BLaER1 treated with 17β-estradiol and CSF1 and Interleukin-3, amounts not matched to agents 10 nM and 100 nM (cell line): ENCODE results near the gene DPEP2NB.

Source experiments
- H3K27ac ChIP-seq, 11 experiments: shearing (Covaris generic); formaldehyde crosslinking; 2 replicates each; pipeline ENCODE4 v1.8.1; 2022
- H3K27me3 ChIP-seq, 11 experiments: shearing (Covaris generic); formaldehyde crosslinking; 2 replicates each; pipeline ENCODE4 v1.8.1; 2022
- H3K36me3 ChIP-seq, 11 experiments: shearing (Covaris generic); formaldehyde crosslinking; 2 replicates each; pipeline ENCODE4 v1.8.1; 2022
- H3K4me1 ChIP-seq, 10 experiments: shearing (Covaris generic); formaldehyde crosslinking; 2 replicates each; pipeline ENCODE4 v1.8.1; 2022
- H3K4me2 ChIP-seq, 11 experiments: shearing (Covaris generic); formaldehyde crosslinking; 2 replicates each; pipeline ENCODE4 v1.8.1; 2022
- H3K4me3 ChIP-seq, 10 experiments: shearing (Covaris generic); formaldehyde crosslinking; 2 replicates each; pipeline ENCODE4 v1.8.1; 2022
- H3K9ac ChIP-seq, 11 experiments: shearing (Covaris generic); formaldehyde crosslinking; 2 replicates each; pipeline ENCODE4 v1.8.1; 2022
- H3K9me3 ChIP-seq, 11 experiments: shearing (Covaris generic); formaldehyde crosslinking; replicated peaks in 1 of 11; 2 replicates each; pipeline ENCODE4 v1.8.1; 2022
- H4K20me1 ChIP-seq, 11 experiments: shearing (Covaris generic); formaldehyde crosslinking; 2 replicates each; pipeline ENCODE4 v1.8.1; 2022
- Cebpa-rat ChIP-seq, 11 experiments: shearing (Covaris generic); IDR thresholded peaks; 2 replicates each; pipeline ENCODE4 v1.8.1; 2022

DPEP2NB gene

GRCh38 chr16:67964477-67965131 is 51.1 kb downstream of the DPEP2NB start:
- Histone ChIP-seq H3K36me3 (peaks cover 12 to 46% (median 38%) of the 10 kb centered on the region in 11 experiments; a peak in 19 of 22 replicates), H3K27ac (no peak overlapping the region), H3K4me1 (peaks cover 24 to 54% (median 43%) of the 10 kb centered on the region in 10 experiments)

GRCh38 chr16:67963662-67964321 is 51.9 kb downstream of the DPEP2NB start:
- no peak overlapping the region for H3K4me2 ChIP-seq
- peaks cover 12 to 54% (median 45%) of the 10 kb centered on the region in 11 experiments; a peak in 20 of 22 replicates for H3K36me3 ChIP-seq
- no peak overlapping the region for H3K4me3 ChIP-seq
- peaks cover 22 to 49% (median 38%) of the 10 kb centered on the region in 10 experiments for H3K4me1 ChIP-seq
- no peaks in the 10 kb centered on the region for H3K9me3 ChIP-seq
- no peak for TF ChIP-seq Cebpa-rat (IDR thresholded peaks at IDR 0.05)
- H3K9ac ChIP-seq, result no peak overlapping the region
- H3K27ac ChIP-seq, result no peak overlapping the region
- H4K20me1 ChIP-seq, result peaks cover 5 to 59% (median 20%) of the 10 kb centered on the region in 11 experiments; a peak in 16 of 22 replicates
- no peaks in the 10 kb centered on the region for H3K27me3 ChIP-seq

More at GRCh38 chr16:67964477-67965131, 51.1 kb downstream of the DPEP2NB start:
- peak overlapping the region in 8 of 11 experiments; percentile 29 to 98 (median 95); a peak in 10 of 22 replicates for H3K4me2 ChIP-seq
- H3K9me3 ChIP-seq, result no peaks in the 10 kb centered on the region
- no peaks in the 10 kb centered on the region for H3K27me3 ChIP-seq
- H3K9ac ChIP-seq, result 0 out of 22 replicates have a peak overlapping the region, but pooled peaks of 1 of the 11 experiments have one; percentile 6
- H4K20me1 ChIP-seq, result peaks cover 5 to 58% (median 20%) of the 10 kb centered on the region in 11 experiments; a peak in 16 of 22 replicates
- TF ChIP-seq Cebpa-rat (IDR thresholded peaks at IDR 0.05), result no peak
- no peak overlapping the region for H3K4me3 ChIP-seq
